ENCODE results near the gene PRRX2.
"Not testable (repeated sequence)": the region's sequence is repeated elsewhere in the genome, so short reads cannot be mapped to it uniquely, and the experiment has no call there.

The PRRX2 gene

GRCh38 chr9:129655154-129655553, 10.3 kb upstream of the PRRX2 start:
- no peak for TF ChIP-seq CTCF (IDR thresholded peaks at IDR 0.05)
- TF ChIP-seq ZFX (IDR thresholded peaks at IDR 0.05; ENCODE audit: borderline replicate concordance): no peak
- no peak overlapping the region for H3K27ac ChIP-seq

GRCh38 chr9:129655696-129656095, 9.8 kb upstream of the PRRX2 start:
- no peak overlapping the region for H3K27ac ChIP-seq
- TF ChIP-seq ZFX (IDR thresholded peaks at IDR 0.05; ENCODE audit: borderline replicate concordance): no peak
- TF ChIP-seq CTCF (IDR thresholded peaks at IDR 0.05): no peak

DNA sequence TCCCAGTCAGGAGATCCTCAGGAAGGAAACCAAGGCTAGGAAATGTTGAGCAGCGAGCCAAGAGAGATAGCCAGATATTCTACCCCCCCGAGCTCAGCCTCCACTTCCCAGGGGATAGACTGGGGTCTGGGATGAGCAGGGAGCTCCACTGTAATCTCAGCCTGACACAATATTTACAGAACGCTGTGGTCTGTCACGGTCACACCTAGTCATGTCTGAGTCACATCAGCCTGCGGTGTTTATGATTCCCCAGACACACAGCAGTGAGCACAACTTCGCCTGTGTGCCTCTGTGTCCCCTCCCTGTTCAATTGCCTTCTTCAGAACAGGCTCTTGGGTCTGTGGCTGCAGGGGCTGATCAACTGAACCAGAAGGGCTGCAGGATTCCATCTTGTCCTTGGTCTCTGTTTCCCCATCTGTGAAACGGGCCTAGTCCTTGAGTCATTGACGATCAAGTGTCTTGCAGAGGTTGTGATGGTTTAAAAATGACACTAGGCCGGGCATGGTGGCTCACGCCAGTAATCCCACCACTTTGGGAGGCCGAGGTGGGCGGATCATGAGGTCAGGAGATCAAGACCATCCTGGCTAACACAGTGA, 8.6 kb upstream of the PRRX2 start:
- TF ChIP-seq ZFX (IDR thresholded peaks at IDR 0.05; ENCODE audit: borderline replicate concordance) (no peak), CTCF (IDR thresholded peaks at IDR 0.05) (no peak)
- no peak overlapping the region for H3K27ac ChIP-seq

GRCh38 chr9:129661029-129661428, 4.4 kb upstream of the PRRX2 start:
- TF ChIP-seq CTCF (IDR thresholded peaks at IDR 0.05) (no peak), ZFX (IDR thresholded peaks at IDR 0.05; ENCODE audit: borderline replicate concordance) (no peak)
- no peak overlapping the region for H3K27ac ChIP-seq

- not testable (repeated sequence) for H3K27ac ChIP-seq
These were observed 3.2 kb upstream of the PRRX2 start for GRCh38 chr9:129662239-129662638.

GRCh38 chr9:129664746-129665388, 580 bp upstream of the PRRX2 start:
- H3K27ac ChIP-seq: no peak overlapping the region
- TF ChIP-seq ZFX (IDR thresholded peaks at IDR 0.05; ENCODE audit: borderline replicate concordance): no peak

DNA sequence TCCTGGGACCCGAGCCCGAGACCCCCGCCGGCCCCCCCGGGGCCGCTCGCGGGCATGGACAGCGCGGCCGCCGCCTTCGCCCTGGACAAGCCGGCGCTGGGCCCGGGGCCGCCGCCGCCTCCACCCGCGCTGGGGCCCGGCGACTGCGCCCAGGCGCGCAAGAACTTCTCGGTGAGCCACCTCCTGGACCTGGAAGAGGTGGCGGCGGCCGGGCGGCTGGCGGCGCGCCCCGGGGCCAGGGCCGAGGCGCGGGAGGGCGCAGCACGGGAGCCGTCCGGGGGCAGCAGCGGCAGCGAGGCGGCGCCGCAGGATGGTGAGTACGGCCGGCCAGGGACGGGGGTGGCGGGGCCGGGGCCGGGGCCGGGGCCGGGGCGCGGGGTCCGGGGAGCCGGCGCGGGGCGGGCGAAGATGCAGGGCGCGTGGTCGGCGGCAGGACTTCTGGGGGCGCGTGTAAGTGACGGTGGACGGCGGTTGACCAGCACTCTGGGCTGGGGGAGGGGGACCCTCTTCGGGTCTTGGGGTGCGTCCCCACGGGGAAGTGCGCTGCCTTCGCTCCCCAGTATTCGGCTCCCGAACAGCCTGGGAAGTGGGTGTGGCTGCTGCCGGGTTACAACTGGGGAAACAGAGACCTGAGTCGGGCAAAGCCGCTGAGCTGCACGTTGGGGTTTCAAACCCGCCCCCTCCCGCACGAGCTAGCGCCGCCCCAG, 520 bp downstream of the PRRX2 start:
- H3K27ac ChIP-seq: no peak overlapping the region
- TF ChIP-seq ZFX (IDR thresholded peaks at IDR 0.05; ENCODE audit: borderline replicate concordance) (no peak), CTCF (IDR thresholded peaks at IDR 0.05) (no peak)

GRCh38 chr9:129666575-129666974, 1.1 kb downstream of the PRRX2 start:
- H3K27ac ChIP-seq: no peak overlapping the region
- TF ChIP-seq CTCF (IDR thresholded peaks at IDR 0.05) (no peak), ZFX (IDR thresholded peaks at IDR 0.05; ENCODE audit: borderline replicate concordance) (no peak)
